Mesendoderm (in vitro differentiated cells): ENCODE measurements around the gene ZNF521.

Experiments
- DNase-seq: peaks from one replicate; pipeline ENCODE4 v3.0.0; 2013
- H2AK5ac ChIP-seq: 2 replicates; pipeline ENCODE4 v1.6.1; 2013; ENCODE audit warnings: low read length, inconsistent platforms
- H2BK120ac ChIP-seq: 2 replicates; pipeline ENCODE4 v1.6.1; 2013; ENCODE audit warnings: low read depth, mild to moderate bottlenecking, low read length, moderate library complexity, mixed read lengths
- H2BK15ac ChIP-seq: replicated peaks from 2 replicates; pipeline ENCODE4 v1.6.1; 2013; ENCODE audit warnings: low read depth, mild to moderate bottlenecking, moderate library complexity
- H2BK5ac ChIP-seq: 2 replicates; pipeline ENCODE4 v1.6.1; 2013; ENCODE audit warnings: low read length, inconsistent platforms
- H3K18ac ChIP-seq: 2 replicates; pipeline ENCODE4 v1.6.1; 2013; ENCODE audit warnings: mild to moderate bottlenecking, low read length, mixed read lengths
- H3K23ac ChIP-seq: one replicate; pipeline ENCODE4 v1.6.1; 2013; ENCODE audit warnings: low read length
- H3K27ac ChIP-seq: 2 replicates; pipeline ENCODE4 v1.5.1; 2013; ENCODE audit warnings: low read depth, mild to moderate bottlenecking, inconsistent platforms, low read length, moderate library complexity
- H3K27me3 ChIP-seq: 2 replicates; pipeline ENCODE4 v1.6.1; 2013; ENCODE audit warnings: low read length, control low read depth, mild to moderate bottlenecking, inconsistent platforms; ENCODE audit not compliant: insufficient read depth, poor library complexity
- H3K36me3 ChIP-seq: 2 replicates; pipeline ENCODE4 v1.6.1; 2013; ENCODE audit warnings: low read length, inconsistent platforms; ENCODE audit not compliant: control insufficient read depth, insufficient read depth
- H3K4ac ChIP-seq: one replicate; pipeline ENCODE4 v1.6.1; 2013; ENCODE audit warnings: low read depth, mild to moderate bottlenecking, low read length, moderate library complexity
- H3K4me1 ChIP-seq: 2 replicates; pipeline ENCODE4 v1.6.1; 2013; ENCODE audit warnings: low read depth, low read length, inconsistent platforms; ENCODE audit not compliant: control insufficient read depth
- H3K4me2 ChIP-seq: 2 replicates; pipeline ENCODE4 v1.6.1; 2013; ENCODE audit warnings: low read length
- H3K4me3 ChIP-seq: 2 replicates; pipeline ENCODE4 v1.5.1; 2013; ENCODE audit warnings: mild to moderate bottlenecking, low read length
- H3K56ac ChIP-seq: one replicate; pipeline ENCODE4 v1.6.1; 2013; ENCODE audit warnings: low read length
- H3K79me1 ChIP-seq: 2 replicates; pipeline ENCODE4 v1.6.1; 2013; ENCODE audit warnings: low read length, inconsistent platforms
- H3K79me2 ChIP-seq: 2 replicates; pipeline ENCODE4 v1.6.1; 2013; ENCODE audit warnings: mild to moderate bottlenecking, low read length; ENCODE audit not compliant: control insufficient read depth, insufficient read depth
- H3K9ac ChIP-seq: 2 replicates; pipeline ENCODE4 v1.6.1; 2013; ENCODE audit warnings: low read length, inconsistent platforms
- H4K5ac ChIP-seq: one replicate; pipeline ENCODE4 v1.6.1; 2013; ENCODE audit warnings: low read length
- H4K8ac ChIP-seq: one replicate; pipeline ENCODE4 v1.6.1; 2013; ENCODE audit warnings: low read depth, mild to moderate bottlenecking, control low read depth, low read length, moderate library complexity
- WGBS: extraction: QIAGEN DNeasy Blood & Tissue Kit; methylation state at CpG from one replicate; pipeline ENCODE4 v1.1.7; 2013; ENCODE audit warnings: low lambda C conversion rate, missing lambda C conversion rate; ENCODE audit not compliant: insufficient coverage; ENCODE audit errors: extremely low coverage; 5-methylcytosine and 5-hydroxymethylcytosine counted together

ZNF521 gene

GRCh38 chr18:25243257-25243656 lies 108.7 kb downstream of the ZNF521 start:
- Histone ChIP-seq H3K18ac (no peak overlapping the region), H3K36me3 (no peaks in the 10 kb centered on the region), H3K79me2 (no peaks in the 10 kb centered on the region), H2AK5ac (no peak overlapping the region), H2BK5ac (no peak overlapping the region), H3K9ac (no peak overlapping the region), H3K79me1 (peaks cover 6% of the 10 kb centered on the region), H3K4me1 (peaks cover 30% of the 10 kb centered on the region), H3K56ac (no peak overlapping the region), H3K4me2 (no peak overlapping the region), H2BK120ac (no peak overlapping the region), H3K27ac (no peak overlapping the region), H3K4ac (no peak overlapping the region), H4K5ac (no peak overlapping the region), H3K4me3 (no peak overlapping the region), H4K8ac (no peak overlapping the region), H3K27me3 (peaks cover 2% of the 10 kb centered on the region), H2BK15ac (no peak overlapping the region), H3K23ac (no peak overlapping the region)
- DNase-seq: no peak
- 100% methylated on average over 1 of the region's 2 CpGs for WGBS

- Histone ChIP-seq H3K4me2 (peak overlapping the region; percentile 4), H3K36me3 (no peaks in the 10 kb centered on the region), H3K27ac (peak overlapping the region; percentile 26), H3K18ac (peak overlapping the region; percentile 75), H2BK120ac (no peak overlapping the region), H3K9ac (no peak overlapping the region), H4K5ac (no peak overlapping the region), H3K23ac (no peak overlapping the region), H3K79me1 (peaks cover 6% of the 10 kb centered on the region), H3K4me1 (peaks cover 33% of the 10 kb centered on the region), H2AK5ac (no peak overlapping the region), H3K27me3 (no peaks in the 10 kb centered on the region), H2BK15ac (no peak overlapping the region), H2BK5ac (peak overlapping the region; percentile 90), H3K4me3 (no peak overlapping the region), H3K4ac (no peak overlapping the region), H3K56ac (no peak overlapping the region), H3K79me2 (no peaks in the 10 kb centered on the region), H4K8ac (no peak overlapping the region)
- WGBS: no CpG with 5 or more reads among the region's 5 CpGs
- DNase-seq: peak; percentile 40
These were observed 111.6 kb downstream of the ZNF521 start for GRCh38 chr18:25240420-25240770.

- peak overlapping the region; percentile 4 for H3K4me2 ChIP-seq
- peak; percentile 95 for DNase-seq
- H3K9ac ChIP-seq: no peak overlapping the region
- H2BK5ac ChIP-seq: peak overlapping the region; percentile 90
- no CpG with 5 or more reads among the region's 5 CpGs for WGBS
- H3K36me3 ChIP-seq: no peaks in the 10 kb centered on the region
- no peak overlapping the region for H3K56ac ChIP-seq
- no peak overlapping the region for H3K23ac ChIP-seq
- no peak overlapping the region for H3K4me3 ChIP-seq
- peaks cover 33% of the 10 kb centered on the region for H3K4me1 ChIP-seq
- no peaks in the 10 kb centered on the region for H3K79me2 ChIP-seq
- H3K4ac ChIP-seq: no peak overlapping the region
- peaks cover 6% of the 10 kb centered on the region for H3K79me1 ChIP-seq
- no peaks in the 10 kb centered on the region for H3K27me3 ChIP-seq
- no peak overlapping the region for H2BK120ac ChIP-seq
- H2BK15ac ChIP-seq: no peak overlapping the region
- H4K5ac ChIP-seq: no peak overlapping the region
- no peak overlapping the region for H2AK5ac ChIP-seq
- H3K27ac ChIP-seq: peak overlapping the region; percentile 26
- no peak overlapping the region for H3K18ac ChIP-seq
- H4K8ac ChIP-seq: peak overlapping the region; percentile 76
These were observed 112.2 kb downstream of the ZNF521 start for GRCh38 chr18:25239581-25240419.

- Histone ChIP-seq H3K79me1 (peaks cover 6% of the 10 kb centered on the region), H2BK120ac (no peak overlapping the region), H3K27me3 (no peaks in the 10 kb centered on the region), H2AK5ac (no peak overlapping the region), H3K18ac (no peak overlapping the region), H3K56ac (no peak overlapping the region), H3K23ac (no peak overlapping the region), H3K9ac (no peak overlapping the region), H3K27ac (no peak overlapping the region), H3K4me2 (no peak overlapping the region), H2BK15ac (no peak overlapping the region), H3K4ac (no peak overlapping the region), H3K36me3 (no peaks in the 10 kb centered on the region), H4K5ac (no peak overlapping the region), H3K79me2 (no peaks in the 10 kb centered on the region), H3K4me3 (no peak overlapping the region), H3K4me1 (peaks cover 32% of the 10 kb centered on the region), H2BK5ac (no peak overlapping the region), H4K8ac (peak overlapping the region; percentile 76)
- DNase-seq: no peak
- WGBS: no CpG with 5 or more reads among the region's 3 CpGs
These were observed 112.8 kb downstream of the ZNF521 start for GRCh38 chr18:25239151-25239550.

GRCh38 chr18:25237571-25238267 lies 114.2 kb downstream of the ZNF521 start:
- WGBS: no CpG with 5 or more reads among the region's 3 CpGs
- H2BK120ac ChIP-seq: no peak overlapping the region
- H3K4me2 ChIP-seq: no peak overlapping the region
- H3K4me3 ChIP-seq: no peak overlapping the region
- no peak for DNase-seq
- H3K4ac ChIP-seq: no peak overlapping the region
- H3K4me1 ChIP-seq: peaks cover 28% of the 10 kb centered on the region
- no peaks in the 10 kb centered on the region for H3K27me3 ChIP-seq
- H4K8ac ChIP-seq: no peak overlapping the region
- no peak overlapping the region for H2AK5ac ChIP-seq
- no peak overlapping the region for H2BK15ac ChIP-seq
- H3K79me2 ChIP-seq: no peaks in the 10 kb centered on the region
- H3K36me3 ChIP-seq: no peaks in the 10 kb centered on the region
- H3K79me1 ChIP-seq: peaks cover 3% of the 10 kb centered on the region
- no peak overlapping the region for H3K23ac ChIP-seq
- no peak overlapping the region for H2BK5ac ChIP-seq
- H4K5ac ChIP-seq: no peak overlapping the region
- H3K9ac ChIP-seq: no peak overlapping the region
- no peak overlapping the region for H3K56ac ChIP-seq
- H3K27ac ChIP-seq: no peak overlapping the region
- H3K18ac ChIP-seq: no peak overlapping the region
